ENCODE data around the gene TTC28.

- no peak for TF ChIP-seq CTCF (IDR thresholded peaks at IDR 0.05)
- TF ChIP-seq POLR2A (IDR thresholded peaks at IDR 0.05): no peak
These were observed 182.5 kb downstream of the TTC28 start for GRCh38 chr22:28497188-28497587.

Measured in lower leg skin (tissue), 3 donors.